HepG2 (cell line): ENCODE data around the gene NEK6. TPM values are rescaled to one million over a fixed set of nuclear protein-coding genes. Genes with fewer than 3 reads are reported as not detected.

Source experiments
- CBFB ChIP-seq: sonication (generic); formaldehyde crosslinking; IDR thresholded peaks from 2 replicates; pipeline ENCODE4 v1.4.0; 2020; ENCODE audit warnings: missing genetic modification reagents
- CEBPB ChIP-seq: IDR thresholded peaks from 2 replicates; pipeline ENCODE4 v1.6.1; 2011; ENCODE audit warnings: low read depth, low read length, improper control_type of control experiment, borderline replicate concordance
- ESRRA ChIP-seq: sonication (generic); formaldehyde crosslinking; IDR thresholded peaks from 2 replicates; pipeline ENCODE4 v1.5.1; 2020; ENCODE audit warnings: mild to moderate bottlenecking, low read depth, missing genetic modification reagents
- FOXO1 ChIP-seq: sonication (generic); formaldehyde crosslinking; IDR thresholded peaks from 2 replicates; pipeline ENCODE4 v1.4.0; 2020; ENCODE audit warnings: missing genetic modification reagents
- GMEB1 ChIP-seq: sonication (generic); formaldehyde crosslinking; IDR thresholded peaks from 2 replicates; pipeline ENCODE4 v1.5.1; 2020; ENCODE audit warnings: missing genetic modification reagents, mild to moderate bottlenecking, borderline replicate concordance
- HBP1 ChIP-seq: IDR thresholded peaks from 2 replicates; pipeline ENCODE4 v1.6.1; 2016; ENCODE audit warnings: low read depth, control low read depth
- HIVEP1 ChIP-seq: sonication (generic); formaldehyde crosslinking; IDR thresholded peaks from 2 replicates; pipeline ENCODE4 v1.4.0; 2020; ENCODE audit warnings: mild to moderate bottlenecking, missing genetic modification reagents
- HMGXB4 ChIP-seq, 2 experiments: sonication (generic) in 1 of 2; formaldehyde crosslinking in 1 of 2; IDR thresholded peaks; 2 replicates each; pipeline versions ENCODE4 v1.4.0 to v1.6.1; 2018 to 2020; ENCODE audit warnings: missing genetic modification reagents in 2 of 2, borderline replicate concordance in 1 of 2, low read depth in 1 of 2, mild to moderate bottlenecking in 1 of 2, missing biosample characterization in 1 of 2
- HNF4G ChIP-seq, 2 experiments: sonication (generic) in 1 of 2; formaldehyde crosslinking in 1 of 2; IDR thresholded peaks; 2 replicates each; pipeline versions ENCODE4 v1.4.0 to v1.6.1; 2011 to 2020; ENCODE audit warnings: borderline replicate concordance in 2 of 2, low read depth in 2 of 2, mild to moderate bottlenecking in 2 of 2, low read length in 1 of 2, missing genetic modification reagents in 1 of 2, moderate library complexity in 1 of 2
- KLF11 ChIP-seq: IDR thresholded peaks from 2 replicates; pipeline ENCODE4 v1.6.1; 2016; ENCODE audit warnings: missing compliant biosample characterization
- NRL ChIP-seq: sonication (generic); formaldehyde crosslinking; IDR thresholded peaks from 2 replicates; pipeline ENCODE4 v1.5.0; 2020; ENCODE audit warnings: missing genetic modification reagents, mild to moderate bottlenecking, moderate library complexity, borderline replicate concordance
- PCBP2 ChIP-seq: fragments of 200-400 bp; formaldehyde crosslinking; optimal IDR thresholded peaks from 2 replicates; pipeline ENCODE3; 2018; ENCODE audit warnings: low read length, low read depth; ENCODE audit not compliant: poor library complexity, severe bottlenecking
- PHF20 ChIP-seq: sonication (generic); formaldehyde crosslinking; IDR thresholded peaks from 2 replicates; pipeline ENCODE4 v1.5.0; 2020; ENCODE audit warnings: mild to moderate bottlenecking, missing genetic modification reagents
- YEATS2 ChIP-seq: sonication (generic); formaldehyde crosslinking; IDR thresholded peaks from 2 replicates; pipeline ENCODE4 v1.4.0; 2020; ENCODE audit warnings: missing genetic modification reagents, borderline replicate concordance
- ZMAT3 ChIP-seq: sonication (generic); formaldehyde crosslinking; conservative IDR thresholded peaks from 2 replicates; pipeline ENCODE4 v1.7.0; 2021; ENCODE audit warnings: missing genetic modification reagents
- ZMYM4 ChIP-seq: sonication (generic); formaldehyde crosslinking; IDR thresholded peaks from 2 replicates; pipeline ENCODE4 v1.8.1; 2023; ENCODE audit warnings: mild to moderate bottlenecking, missing genetic modification reagents
- ZNF460 ChIP-seq: sonication (generic); formaldehyde crosslinking; IDR thresholded peaks from 2 replicates; pipeline ENCODE4 v1.5.1; 2020; ENCODE audit warnings: missing genetic modification reagents, mild to moderate bottlenecking, borderline replicate concordance
- ZNF710 ChIP-seq: sonication (generic); formaldehyde crosslinking; IDR thresholded peaks from 2 replicates; pipeline ENCODE4 v1.5.0; 2020; ENCODE audit warnings: mild to moderate bottlenecking, missing genetic modification reagents, borderline replicate concordance
- ZNF768 ChIP-seq: sonication (generic); formaldehyde crosslinking; IDR thresholded peaks from 2 replicates; pipeline ENCODE4 v1.4.0; 2020; ENCODE audit warnings: missing genetic modification reagents
- ZNF781 ChIP-seq: sonication (generic); formaldehyde crosslinking; IDR thresholded peaks from 2 replicates; pipeline ENCODE4 v1.5.1; 2020; ENCODE audit warnings: borderline replicate concordance, mild to moderate bottlenecking, missing genetic modification reagents; ENCODE audit errors: not compliant biosample characterization
- ZNF792 ChIP-seq: IDR thresholded peaks from 2 replicates; pipeline ENCODE4 v1.6.1; 2016
- polyA plus RNA-seq, 8 experiments: library from polyadenylated mRNA; depleted of rRNA in 3 of 8; stranded (reverse) in 7 of 8; unstranded in 1 of 8; fragments of >200 nt; fragmentation: Illumina TruSeq in 4 of 8; extraction: Trizol in 4 of 8; gene quantifications; 2 replicates each; pipeline versions ENCODE4 v1.2.1 to v1.2.3, GENCODE V29; 2011 to 2016; ENCODE audit warnings: low read depth in 4 of 8, missing spikeins in 1 of 8, mixed read lengths in 1 of 8; ENCODE audit not compliant: insufficient read depth in 1 of 8
- total RNA-seq, 5 experiments: library from RNA; depleted of rRNA; stranded (reverse); fragments of >200 nt; fragmentation: Illumina TruSeq; extraction: Trizol; gene quantifications; 2 replicates each; pipeline ENCODE4 v1.2.3, GENCODE V29; 2016; ENCODE audit warnings: low read depth in 1 of 5

The NEK6 gene
- total and polyA plus RNA-seq, 2 of the 13 experiments (the other 11 are each of a cell fraction or from before 2014, with no cell fraction given): 30.4 to 119 TPM

GRCh38 chr9:124222918-124223720 lies 34.6 kb upstream of the NEK6 start (continued):
- TF ChIP-seq PCBP2 (no peak), ZNF710 (peak; percentile 90; the same call in 1 of the 2 replicates), CEBPB (peak; percentile 99), HBP1 (0 out of 2 replicates have a peak, but pooled peaks have one; percentile 89), ZNF768 (CRISPR knock-in tag) (peak; percentile 86), ZNF460 (CRISPR knock-in tag) (peak; percentile 61; the same call in 1 of the 2 replicates), ZMAT3 (peak; percentile 85; the same call in 1 of the 2 replicates), FOXO1 (CRISPR knock-in tag) (peak; percentile 95), GMEB1 (peak; percentile 75; the same call in 1 of the 2 replicates), ZNF792 (CRISPR knock-in tag) (peak; percentile 96; the same call in 1 of the 2 replicates), ZNF781 (CRISPR knock-in tag) (peak; percentile 62), HMGXB4 (CRISPR knock-in tag; IDR thresholded peaks at IDR 0.05; ENCODE audit: borderline replicate concordance in 1 of 2, low read depth in 1 of 2) (peak in 1 of 2 experiments; percentile 34; a peak in 1 of 4 replicates), PHF20 (CRISPR knock-in tag) (0 out of 2 replicates have a peak, but pooled peaks have one; percentile 16), KLF11 (CRISPR knock-in tag) (peak; percentile 54; the same call in 1 of the 2 replicates), NRL (CRISPR knock-in tag) (peak; percentile 48; the same call in 1 of the 2 replicates), YEATS2 (CRISPR knock-in tag) (peak; percentile 52; the same call in 1 of the 2 replicates), HNF4G (IDR thresholded peaks at IDR 0.05; ENCODE audit: borderline replicate concordance, low read depth, low read length) (peak; percentile 99), HNF4G (CRISPR knock-in tag; IDR thresholded peaks at IDR 0.05; ENCODE audit: borderline replicate concordance, low read depth) (peak; percentile 99), ESRRA (CRISPR knock-in tag) (0 out of 2 replicates have a peak, but pooled peaks have one; percentile 86), CBFB (peak; percentile 65; the same call in 1 of the 2 replicates), ZMYM4 (peak; percentile 93), HIVEP1 (peak; percentile 87)
